GM21576 (cell line): Measurements from ENCODE around the gene NOTCH4.
"Not testable (repeated sequence)": the region's sequence is repeated elsewhere in the genome, so short reads cannot be mapped to it uniquely, and the experiment has no call there.

Source experiments
- ATAC-seq: cut with Tn5 transposase; IDR thresholded peaks from one replicate; pipeline ENCODE4 v1.9.1; 2021; ENCODE audit warnings: mild to moderate bottlenecking, moderate library complexity; ENCODE audit not compliant: unreplicated experiment

Gene NOTCH4

GRCh38 chr6:32194825-32195651 is 28.8 kb downstream of the NOTCH4 start:
- no peak for ATAC-seq

- ATAC-seq: no peak
These were observed 29.5 kb downstream of the NOTCH4 start for GRCh38 chr6:32194388-32194787.

DNA sequence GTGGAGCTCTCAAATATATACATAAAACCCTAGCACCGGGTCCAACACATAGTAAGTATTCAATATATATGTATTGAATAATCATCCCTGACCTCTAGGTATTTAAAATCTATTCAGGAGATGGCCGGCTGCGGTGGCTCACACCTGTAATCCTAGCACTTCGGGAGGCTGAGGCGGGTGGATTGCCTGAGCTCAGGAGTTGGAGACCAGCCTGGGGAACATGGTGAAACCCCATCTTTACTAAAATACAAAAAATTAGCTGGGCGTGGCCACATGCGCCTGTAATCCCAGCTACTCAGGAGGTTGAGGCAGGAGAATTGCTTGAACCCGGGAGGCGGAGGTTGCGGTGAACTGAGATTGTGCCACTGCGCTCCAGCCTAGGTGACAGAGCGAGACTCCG is 30.8 kb downstream of the NOTCH4 start:
- not testable (repeated sequence) for ATAC-seq

GRCh38 chr6:32192608-32193039 is 31.2 kb downstream of the NOTCH4 start, which contains the start of gene GPSM3:
Gene GPSM3 (minus strand): TSS chr6:32192643. CDS start chr6:32192513, 130 bp downstream.
- ATAC-seq: no peak

DNA sequence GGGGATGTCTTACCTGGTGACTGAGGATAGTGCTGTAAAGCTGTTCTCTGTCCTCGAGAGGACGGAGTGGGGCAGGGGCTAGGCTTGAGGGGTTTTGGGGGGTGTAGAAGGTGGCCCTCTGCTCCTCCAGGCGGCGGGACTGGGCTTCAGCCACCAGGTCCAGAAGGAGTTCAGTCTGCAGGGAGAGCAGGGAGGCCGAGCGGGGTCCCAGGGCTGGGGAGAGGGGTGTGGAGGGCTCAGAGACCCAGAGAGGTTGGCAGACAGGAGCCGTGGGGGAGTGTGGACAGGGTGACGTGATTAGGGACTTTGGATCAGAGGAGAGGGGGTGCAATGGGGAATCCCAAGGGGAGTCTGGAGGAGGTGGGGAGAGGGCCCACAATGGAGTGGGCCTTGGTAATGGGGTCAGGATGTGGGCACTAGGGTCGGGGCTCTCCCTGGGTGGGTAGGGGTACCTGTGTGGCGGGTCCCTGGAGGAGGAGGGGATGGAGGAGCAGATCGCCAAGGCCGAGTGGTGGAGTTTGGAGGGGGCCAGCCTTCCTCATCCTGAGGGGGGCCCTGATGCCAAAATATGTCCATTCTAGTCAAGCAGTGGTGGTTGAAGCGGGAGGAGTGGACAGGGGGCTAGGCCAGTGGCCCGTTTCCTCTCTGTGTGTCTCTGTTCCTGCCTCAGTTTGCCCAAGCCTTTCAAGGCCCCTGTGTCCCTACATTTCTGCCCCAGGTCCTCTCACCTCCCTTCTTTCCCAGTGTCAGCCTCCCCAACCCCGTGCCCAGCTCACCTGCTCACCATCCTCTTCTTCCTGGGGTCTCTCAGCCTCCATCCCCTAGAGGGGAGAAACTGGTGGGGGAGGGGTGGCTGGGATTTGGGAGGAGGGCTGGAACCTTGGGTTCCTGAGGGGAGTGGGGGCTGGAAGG is 31.9 kb downstream of the NOTCH4 start:
- no peak for ATAC-seq

- no peak for ATAC-seq
These were observed 32.8 kb downstream of the NOTCH4 start for GRCh38 chr6:32190911-32191677.

DNA sequence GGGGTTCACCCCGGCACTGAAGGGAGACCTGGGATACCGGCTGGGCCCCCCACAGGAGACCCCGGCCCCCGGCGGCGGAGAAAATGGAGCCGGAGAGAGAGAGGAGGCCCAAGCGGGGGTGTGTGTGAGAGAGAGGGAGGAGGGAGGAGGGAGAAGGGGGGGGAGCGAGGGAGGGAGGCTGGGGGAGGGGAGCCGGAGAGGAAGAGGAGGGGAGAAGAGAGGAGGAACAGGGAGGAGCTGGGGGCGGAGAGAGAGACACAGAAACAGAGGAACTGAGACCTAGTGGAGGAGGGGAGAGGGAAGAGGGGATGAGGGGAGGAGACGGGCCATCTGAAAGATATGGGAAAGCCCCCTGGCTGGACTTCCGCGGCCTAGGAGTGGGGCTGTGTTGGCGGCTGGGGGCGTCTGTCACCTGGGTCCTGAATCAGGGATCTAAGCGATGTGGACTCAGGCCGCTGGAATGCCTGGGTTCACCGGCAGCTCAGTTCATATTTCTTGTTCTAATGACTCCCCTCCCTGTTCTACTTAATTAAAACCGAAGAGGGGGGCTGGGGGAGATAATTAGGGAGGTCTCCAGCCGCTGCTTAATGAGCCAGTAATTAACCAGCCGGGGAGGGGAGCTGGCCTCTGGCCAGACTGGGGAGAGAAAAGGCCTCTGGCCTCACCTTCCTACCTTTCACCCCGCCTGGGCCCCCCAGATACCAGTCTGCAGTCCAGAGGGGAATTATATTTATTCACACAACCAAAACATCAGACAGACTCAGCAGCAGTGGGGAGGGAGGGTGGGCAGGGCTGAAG is 33.6 kb downstream of the NOTCH4 start, which contains the start of gene PBX2:
TSS of gene PBX2 (minus strand) at position 149 of the 798 bp plus-strand sequence. CDS start 287 bp downstream, outside the sequence.
- ATAC-seq: peak; percentile 42

- ATAC-seq: no peak
These were observed 34.2 kb downstream of the NOTCH4 start for GRCh38 chr6:32189742-32190053.

DNA sequence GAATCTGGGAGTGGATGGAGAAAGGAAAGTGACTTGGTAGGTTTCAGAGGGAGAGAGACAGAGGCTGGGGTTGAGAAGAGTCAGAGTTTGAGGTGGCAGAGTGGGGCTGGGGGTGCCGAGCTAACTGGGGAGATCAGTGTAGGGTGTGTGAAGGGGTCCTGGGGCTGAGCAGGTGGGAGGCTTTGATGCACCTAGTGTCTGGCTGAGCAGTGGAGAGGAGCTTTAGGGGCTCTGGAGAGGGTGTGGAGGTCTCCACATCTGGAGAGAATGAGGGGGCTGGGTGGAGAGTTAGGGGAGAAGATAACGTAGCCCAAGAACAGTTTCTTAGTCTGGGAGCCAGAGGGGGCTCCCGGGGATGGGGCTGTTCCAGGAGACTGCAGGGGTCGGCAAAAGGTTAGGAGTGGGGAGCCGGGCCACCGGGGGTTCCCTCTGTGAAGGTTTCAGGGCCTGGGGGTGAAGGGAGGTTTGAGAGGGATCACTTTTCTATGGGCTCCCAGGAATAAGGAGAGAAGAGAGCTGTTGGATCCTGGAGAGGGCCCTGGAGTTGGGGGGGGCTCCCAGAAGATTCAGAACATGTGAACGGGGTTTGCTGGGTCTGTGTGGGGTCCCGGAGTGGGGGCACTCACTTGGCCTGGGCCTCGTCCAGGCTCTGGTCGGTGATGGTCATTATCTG is 34.7 kb downstream of the NOTCH4 start:
- ATAC-seq: no peak

DNA sequence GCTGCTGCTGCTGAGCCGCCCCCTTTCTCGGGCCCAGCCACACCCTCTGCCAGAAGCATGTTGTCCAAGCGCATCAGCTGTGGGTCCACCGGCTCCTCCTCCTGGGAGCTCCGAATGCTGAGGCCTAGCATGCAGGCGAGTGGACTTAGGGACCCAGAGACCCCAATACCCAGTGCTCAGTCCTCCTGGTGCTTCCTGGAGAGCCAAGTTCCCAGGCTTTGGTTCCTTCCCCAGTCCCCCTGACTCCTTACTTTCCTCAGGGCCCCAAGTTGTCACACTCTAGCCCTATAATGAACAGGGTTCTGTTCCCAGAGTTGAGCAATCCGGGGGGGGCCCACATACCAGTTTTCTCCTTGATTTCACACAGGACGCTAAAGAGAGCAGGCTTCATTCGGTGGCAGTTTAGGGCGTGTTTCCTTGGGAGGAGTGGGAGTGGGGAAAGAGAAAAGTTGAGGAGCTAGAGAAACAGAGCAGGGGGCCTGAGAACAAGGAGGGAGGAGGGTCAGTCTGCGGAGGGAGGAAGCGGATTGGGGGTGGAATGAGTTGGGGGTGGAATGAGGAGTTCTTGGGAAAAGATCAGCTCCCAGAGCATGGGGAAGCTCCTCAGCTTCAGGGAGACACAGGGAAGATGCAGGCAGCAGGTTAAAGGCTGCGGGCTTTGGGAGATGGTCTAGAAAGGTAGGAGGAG is 35.3 kb downstream of the NOTCH4 start:
- no peak for ATAC-seq

DNA sequence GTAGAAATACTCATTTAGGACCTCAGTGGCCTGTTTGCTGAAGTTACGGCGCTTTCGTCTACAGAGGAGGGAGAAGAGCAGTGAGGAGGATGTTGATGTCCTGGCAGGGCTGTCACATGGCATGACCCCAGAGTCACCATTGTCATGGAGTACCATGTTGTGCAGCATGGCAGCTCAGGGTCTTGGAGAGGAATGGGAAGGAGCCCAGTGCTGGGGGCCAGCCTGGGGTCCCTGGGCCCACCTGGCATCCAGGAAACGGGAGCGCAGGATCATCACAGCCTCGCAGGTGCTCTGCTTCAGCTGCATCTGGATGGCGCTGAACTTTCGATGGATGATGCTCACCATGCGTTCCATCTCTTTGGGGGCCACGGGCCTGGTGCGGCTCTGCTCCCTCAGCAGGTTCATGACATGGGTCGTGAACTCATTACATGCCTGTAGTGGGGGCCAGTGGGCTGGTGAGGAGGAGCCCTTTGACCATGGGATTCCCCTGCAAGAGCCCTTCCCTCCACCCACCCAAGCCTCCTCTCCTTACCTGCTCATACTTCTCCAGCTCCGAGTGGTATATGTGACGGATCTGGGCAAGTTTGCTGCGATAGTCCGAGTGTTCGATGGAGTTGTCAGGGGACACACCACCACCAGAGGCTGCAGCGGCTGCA is 36.0 kb downstream of the NOTCH4 start:
- not testable (repeated sequence) for ATAC-seq

DNA sequence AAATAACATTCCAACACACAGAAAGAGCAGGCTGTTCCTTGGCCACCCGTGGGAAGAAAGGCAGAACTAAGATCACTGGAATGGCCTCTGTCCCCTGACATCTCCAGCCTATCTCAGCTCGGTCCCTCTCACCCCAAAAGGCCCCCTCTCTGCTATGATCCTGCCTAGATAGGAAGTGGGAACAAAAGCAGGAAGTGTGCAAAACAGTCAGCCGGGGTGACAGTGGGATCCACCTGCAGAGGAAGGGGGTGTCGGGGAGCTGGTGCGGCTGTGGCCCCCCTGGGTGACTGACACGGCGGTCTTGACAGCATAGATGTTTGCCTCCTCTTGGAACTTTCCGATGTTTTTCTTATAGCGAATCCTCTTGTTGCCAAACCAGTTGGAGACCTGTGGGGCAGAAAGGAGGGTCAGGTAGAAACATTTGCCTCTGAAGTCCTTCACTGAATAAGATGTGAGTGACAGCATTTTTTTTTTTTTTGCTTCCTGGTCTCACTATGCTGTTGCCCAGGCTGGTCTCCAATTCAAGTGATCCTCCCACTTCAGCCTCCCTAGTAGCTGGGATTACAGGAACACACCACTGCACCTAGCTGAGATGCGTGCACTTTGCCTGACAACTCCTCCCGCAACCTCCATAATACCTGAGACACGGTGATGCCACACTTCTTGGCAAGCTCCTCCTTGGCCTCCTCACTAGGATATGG is 36.7 kb downstream of the NOTCH4 start:
- ATAC-seq: no peak

GRCh38 chr6:32186151-32186840 is 37.6 kb downstream of the NOTCH4 start:
- not testable (repeated sequence) for ATAC-seq

DNA sequence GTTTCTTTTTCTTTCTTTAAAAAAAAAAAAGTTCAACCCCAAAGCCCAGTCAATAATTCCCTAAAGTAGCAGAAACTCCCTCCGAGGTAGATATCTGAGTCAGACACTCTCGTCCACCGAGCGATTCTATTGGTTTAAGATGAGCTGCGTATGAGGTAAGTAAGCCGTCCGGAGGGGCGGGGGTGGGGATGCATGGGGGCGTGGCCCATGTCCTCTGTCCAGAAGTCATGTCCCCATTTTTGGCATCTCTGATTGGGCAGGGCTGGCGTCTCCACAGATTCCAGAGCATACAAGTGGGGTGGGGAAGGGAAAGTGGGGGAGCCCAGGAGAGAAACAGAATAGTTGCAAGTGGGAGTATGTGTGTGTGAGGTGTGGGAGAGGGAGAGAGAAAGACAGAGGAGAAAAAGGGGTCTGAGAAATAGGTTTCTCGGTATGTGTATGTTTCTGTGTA is 38.2 kb downstream of the NOTCH4 start:
- not testable (repeated sequence) for ATAC-seq

DNA sequence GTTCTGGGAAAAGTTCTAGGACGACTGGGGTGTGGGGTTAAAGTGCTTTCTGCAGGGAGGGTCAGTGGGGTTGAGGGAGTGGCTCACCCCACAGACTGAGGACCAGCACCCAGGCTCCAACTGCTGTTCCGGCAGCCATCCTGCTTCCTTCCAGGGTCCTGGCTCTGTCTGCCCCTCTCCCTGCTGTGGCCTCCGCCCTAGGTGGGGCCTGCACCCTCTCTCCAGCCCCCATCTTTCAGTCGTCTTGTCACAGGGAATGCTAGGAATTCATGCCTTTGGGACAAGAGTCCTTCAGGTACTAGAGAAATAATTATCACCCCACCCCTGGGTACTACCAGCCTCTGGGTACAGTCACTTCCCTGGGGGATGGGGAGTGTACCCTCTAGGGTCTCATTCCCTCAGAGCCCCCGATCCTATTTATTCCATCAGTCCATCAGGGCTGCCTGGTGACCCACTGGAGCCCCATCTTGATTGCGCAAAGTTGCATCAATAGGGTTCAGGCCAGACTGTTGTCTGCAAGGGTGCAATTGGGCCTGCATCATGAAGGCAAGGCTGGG is 39.7 kb downstream of the NOTCH4 start, which contains the start of gene AGER:
TSS of gene AGER (minus strand) at position 170 of the 557 bp plus-strand sequence. CDS start at position 139, 31 bp downstream.
- ATAC-seq: no peak

GRCh38 chr6:32183483-32184083 is 40.3 kb downstream of the NOTCH4 start:
- ATAC-seq: no peak
